ENCODE measurements around the gene CDK4.

The CDK4 gene

DNA sequence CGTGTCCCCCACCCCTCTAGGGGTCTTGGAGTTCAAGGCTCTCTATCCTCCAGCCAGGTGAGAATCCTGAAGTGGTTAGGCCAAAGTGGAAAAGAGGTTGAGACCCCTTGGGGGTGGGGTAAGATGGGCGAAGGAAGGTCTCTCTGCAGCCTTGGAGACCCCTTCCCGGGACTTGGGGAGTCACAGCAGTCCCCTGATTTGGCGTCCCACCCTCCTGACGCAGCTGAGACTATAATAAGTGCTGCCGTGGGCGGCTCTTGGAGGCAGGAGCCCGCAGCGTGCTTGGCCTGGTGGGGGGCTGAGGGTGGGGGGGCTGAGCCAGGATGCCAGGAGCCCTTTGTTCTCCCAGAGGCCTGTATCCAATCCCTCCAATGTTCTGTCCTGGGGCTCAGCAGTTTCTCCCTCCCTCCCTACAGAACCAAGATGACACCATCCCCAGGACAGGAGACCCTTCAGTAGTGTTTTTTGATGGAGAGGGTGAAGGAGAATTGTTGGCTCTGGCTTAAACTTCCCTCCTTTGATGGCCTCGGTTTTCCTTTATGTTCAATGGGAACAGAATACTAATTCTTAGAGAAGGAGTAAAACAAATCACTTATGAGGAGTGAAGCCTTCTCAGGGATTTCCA is 12.1 kb downstream of the CDK4 start:
- DNase-seq (ENCODE audit: low read depth, low spot score) = no peak

- no peak for DNase-seq (ENCODE audit: low read depth, low spot score)
Observed at GRCh38 chr12:57739387-57739786, 12.7 kb downstream of the CDK4 start.

DNA sequence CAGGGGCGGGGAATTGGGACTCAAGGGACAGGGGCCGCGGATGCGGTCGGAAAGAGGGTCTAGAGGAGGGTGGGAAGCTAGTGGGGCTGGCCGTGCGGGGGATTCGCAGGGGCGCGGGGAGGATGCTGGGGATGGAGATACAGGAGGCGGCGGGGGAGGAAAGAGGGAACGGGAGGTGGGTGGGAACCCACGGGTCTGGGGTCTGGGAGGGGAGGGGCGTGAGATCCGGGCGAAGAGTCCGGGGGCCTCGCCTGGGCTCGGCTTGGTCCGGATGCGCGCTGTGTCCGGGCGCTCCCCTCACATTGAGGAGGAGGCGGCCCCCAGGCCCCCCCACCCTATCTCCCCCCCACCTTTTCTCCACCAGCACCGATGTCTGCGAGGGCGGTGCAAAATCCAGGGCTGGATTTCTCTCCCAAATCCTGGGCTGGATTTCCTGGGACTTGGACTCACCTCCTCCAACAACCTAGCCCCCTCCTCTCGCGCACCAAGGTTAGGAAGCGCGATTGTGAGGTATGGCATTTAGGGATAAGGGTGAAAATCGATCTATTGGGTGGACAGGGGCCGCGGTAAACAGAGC is 13.4 kb downstream of the CDK4 start, which contains the start of gene AGAP2:
Gene AGAP2, minus strand, starts transcription at position 82 of the 577 bp plus-strand sequence. CDS start 496 bp downstream, outside the sequence.
- DNase-seq (ENCODE audit: low read depth, low spot score) = no peak

- no peak for DNase-seq (ENCODE audit: low read depth, low spot score)
Observed at GRCh38 chr12:57737467-57738460, 14.3 kb downstream of the CDK4 start.

DNA sequence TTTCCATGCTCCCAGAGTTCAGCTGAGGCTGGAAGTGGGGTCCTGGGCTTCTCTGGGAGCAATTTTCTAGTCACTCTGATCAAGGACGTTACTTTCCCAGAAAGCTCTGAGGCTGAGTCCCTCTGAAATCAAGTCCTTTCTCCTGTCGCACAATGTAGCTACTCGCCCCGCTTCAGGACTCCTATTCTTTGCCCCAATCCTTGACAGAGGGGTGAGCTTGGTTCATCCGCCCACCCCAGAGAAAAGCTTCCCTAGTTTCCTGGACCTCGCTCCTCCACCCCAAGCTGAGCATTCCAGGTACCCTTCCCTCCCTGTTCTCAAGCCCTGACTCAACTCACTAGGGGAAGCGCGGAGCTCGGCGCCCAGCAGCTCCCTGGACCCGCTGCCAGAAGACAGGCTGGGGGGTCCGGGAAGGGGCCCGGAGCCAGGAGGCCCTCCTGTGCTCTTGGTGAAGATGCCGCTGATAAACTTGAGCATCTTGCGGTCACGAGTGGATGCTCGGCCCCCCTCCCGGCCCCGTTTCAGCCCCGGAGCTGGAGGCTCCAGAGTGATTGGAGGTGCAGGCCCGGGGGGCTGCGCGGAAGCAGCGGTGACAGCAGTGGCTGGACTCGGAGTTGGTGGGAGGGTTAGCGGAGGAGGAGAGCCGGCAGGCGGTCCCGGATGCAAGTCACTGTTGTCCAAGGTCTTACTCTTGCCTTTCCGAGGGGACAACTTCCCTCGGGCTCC is 15.2 kb downstream of the CDK4 start:
- no peak for DNase-seq (ENCODE audit: low read depth, low spot score)

- no peak for DNase-seq (ENCODE audit: low read depth, low spot score)
Observed at GRCh38 chr12:57735952-57736740, 16.0 kb downstream of the CDK4 start.

- no peak for DNase-seq (ENCODE audit: low read depth, low spot score)
Observed at GRCh38 chr12:57735198-57735855, 16.8 kb downstream of the CDK4 start.

- DNase-seq (ENCODE audit: low read depth, low spot score) = no peak
Observed at GRCh38 chr12:57734591-57734990, 17.5 kb downstream of the CDK4 start.

DNA sequence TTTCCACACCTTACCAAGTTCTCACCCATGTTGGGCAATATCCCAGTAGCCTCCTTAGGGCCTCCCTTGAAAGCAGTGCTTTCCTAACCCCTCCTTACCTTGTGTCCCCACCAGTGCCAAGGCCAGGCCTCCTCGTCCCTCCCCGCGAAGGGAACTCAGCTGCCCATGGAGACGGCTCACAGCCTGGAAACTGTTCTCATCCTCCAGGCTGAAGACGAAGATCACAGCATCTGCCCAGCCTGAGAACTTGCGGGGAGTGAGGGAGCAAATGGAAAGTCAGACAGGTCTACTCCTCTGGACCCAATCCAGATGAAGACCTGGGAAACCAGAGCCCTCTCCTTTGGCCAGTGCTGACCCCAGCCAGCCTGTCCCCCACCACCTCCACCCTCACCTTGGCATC is 18.2 kb downstream of the CDK4 start:
- no peak for DNase-seq (ENCODE audit: low read depth, low spot score)

- DNase-seq (ENCODE audit: low read depth, low spot score) = no peak
Observed at GRCh38 chr12:57732726-57733593, 19.1 kb downstream of the CDK4 start.

DNA sequence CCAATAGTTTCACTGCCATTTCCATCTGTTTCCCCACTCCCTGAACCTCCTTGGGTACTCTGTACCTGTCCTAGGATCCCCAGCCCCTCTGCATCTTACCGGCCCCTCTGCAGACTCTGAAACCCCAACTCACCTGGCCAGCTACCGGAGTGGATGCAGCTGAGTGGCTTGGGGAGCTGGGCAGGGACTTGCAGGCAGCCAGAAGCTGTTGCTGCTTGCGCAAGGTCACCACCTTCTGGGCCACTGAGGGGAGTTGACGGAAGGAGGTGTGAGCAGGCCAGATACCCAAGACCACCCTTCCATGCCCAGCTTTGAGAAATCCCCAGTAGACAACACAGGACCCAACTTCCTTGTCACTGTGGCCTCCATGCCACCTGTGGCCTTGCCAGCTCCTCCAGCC is 19.8 kb downstream of the CDK4 start:
- no peak for DNase-seq (ENCODE audit: low read depth, low spot score)

GRCh38 chr12:57731411-57732080 is 20.6 kb downstream of the CDK4 start:
- no peak for DNase-seq (ENCODE audit: low read depth, low spot score)

GRCh38 chr12:57730336-57731067 is 21.6 kb downstream of the CDK4 start:
- no peak for DNase-seq (ENCODE audit: low read depth, low spot score)

GRCh38 chr12:57729321-57729844 is 22.7 kb downstream of the CDK4 start:
- DNase-seq (ENCODE audit: low read depth, low spot score) = no peak

DNA sequence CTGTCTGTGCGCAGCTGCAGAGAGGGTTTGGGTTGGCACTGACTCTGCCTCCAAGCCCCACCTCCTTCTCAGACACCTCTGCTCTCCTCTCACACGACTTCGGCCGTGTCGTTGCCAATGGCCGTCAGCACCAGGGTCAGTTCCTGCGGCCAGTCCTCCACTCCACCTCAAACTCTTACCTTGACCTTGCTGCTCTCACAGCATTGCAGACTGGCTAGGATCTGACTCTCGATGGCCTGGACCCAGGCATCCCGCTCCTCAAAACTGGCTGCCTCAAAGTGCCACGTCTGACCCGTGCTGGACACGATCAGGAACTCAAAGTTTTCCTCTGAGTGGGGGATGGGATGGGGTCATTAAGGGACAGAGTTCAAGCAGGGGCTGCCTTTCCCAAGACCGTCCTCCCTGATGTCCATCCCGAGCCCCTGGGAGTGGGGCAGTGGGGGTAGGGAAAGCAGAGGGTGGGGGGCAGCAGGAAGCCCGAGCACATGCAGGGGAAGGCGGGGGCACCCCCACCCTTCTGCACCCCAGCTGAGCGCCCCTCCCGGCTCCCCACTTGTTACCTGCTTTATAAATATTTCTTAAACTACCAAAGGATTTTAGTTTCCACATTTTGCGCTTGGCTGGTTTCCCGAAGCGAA is 24.2 kb downstream of the CDK4 start:
- no peak for DNase-seq (ENCODE audit: low read depth, low spot score)

GRCh38 chr12:57726884-57727757 is 25.0 kb downstream of the CDK4 start:
- DNase-seq (ENCODE audit: low read depth, low spot score) = no peak

Data from smooth muscle cell of the brain vasculature (primary cell).